ENCODE measurements around the gene ATP8B4.

DNA sequence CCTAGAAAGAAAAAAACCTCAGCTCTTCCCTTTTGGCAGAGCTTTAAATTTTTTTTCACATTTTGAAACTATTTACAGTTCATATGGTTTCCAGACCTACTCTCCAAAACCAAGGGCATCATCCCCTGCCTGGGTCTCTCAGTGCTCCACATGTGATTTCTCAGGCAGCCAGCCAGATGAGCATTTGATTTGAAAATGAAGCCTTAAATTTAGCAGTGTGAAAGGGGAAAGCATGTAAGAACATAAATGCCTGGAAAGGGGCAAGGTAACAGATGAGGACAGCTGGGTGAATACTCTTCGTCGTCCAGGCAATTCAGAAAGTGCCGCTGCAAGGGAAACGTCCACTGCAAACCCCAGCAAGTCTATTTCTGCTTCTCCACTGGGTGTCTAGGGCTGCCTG lies 94.8 kb downstream of the ATP8B4 start:
- TF ChIP-seq, protein P1, sequence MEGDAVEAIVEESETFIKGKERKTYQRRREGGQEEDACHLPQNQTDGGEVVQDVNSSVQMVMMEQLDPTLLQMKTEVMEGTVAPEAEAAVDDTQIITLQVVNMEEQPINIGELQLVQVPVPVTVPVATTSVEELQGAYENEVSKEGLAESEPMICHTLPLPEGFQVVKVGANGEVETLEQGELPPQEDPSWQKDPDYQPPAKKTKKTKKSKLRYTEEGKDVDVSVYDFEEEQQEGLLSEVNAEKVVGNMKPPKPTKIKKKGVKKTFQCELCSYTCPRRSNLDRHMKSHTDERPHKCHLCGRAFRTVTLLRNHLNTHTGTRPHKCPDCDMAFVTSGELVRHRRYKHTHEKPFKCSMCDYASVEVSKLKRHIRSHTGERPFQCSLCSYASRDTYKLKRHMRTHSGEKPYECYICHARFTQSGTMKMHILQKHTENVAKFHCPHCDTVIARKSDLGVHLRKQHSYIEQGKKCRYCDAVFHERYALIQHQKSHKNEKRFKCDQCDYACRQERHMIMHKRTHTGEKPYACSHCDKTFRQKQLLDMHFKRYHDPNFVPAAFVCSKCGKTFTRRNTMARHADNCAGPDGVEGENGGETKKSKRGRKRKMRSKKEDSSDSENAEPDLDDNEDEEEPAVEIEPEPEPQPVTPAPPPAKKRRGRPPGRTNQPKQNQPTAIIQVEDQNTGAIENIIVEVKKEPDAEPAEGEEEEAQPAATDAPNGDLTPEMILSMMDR (conservative IDR thresholded peaks at IDR 0.05 in 1 of 2, IDR thresholded peaks at IDR 0.05 in 1 of 2; ENCODE audit: low read depth in 1 of 2, low read length in 2 of 2), result no peak
- TF ChIP-seq EZH2 (IDR thresholded peaks at IDR 0.05; ENCODE audit: low read length, missing control alignments), result no peak
